Nephron (organoid): ENCODE measurements around the gene FKBP9.

Experiments
- H3K27ac Mint-ChIP-seq, 3 experiments: 2 replicates each; pipeline ENCODE4 v1.8.0; 2020; ENCODE audit warnings: mixed read lengths in 3 of 3, mild to moderate bottlenecking in 2 of 3, moderate library complexity in 1 of 3
- H3K27me3 Mint-ChIP-seq: 2 replicates; pipeline ENCODE4 v1.8.0; 2021; ENCODE audit warnings: low read depth, mild to moderate bottlenecking, moderate library complexity, mixed read lengths
- H3K36me3 Mint-ChIP-seq: 2 replicates; pipeline ENCODE4 v1.8.0; 2020; ENCODE audit warnings: low read depth, mixed read lengths
- H3K4me1 Mint-ChIP-seq: 2 replicates; pipeline ENCODE4 v1.8.0; 2020; ENCODE audit warnings: mixed read lengths
- H3K4me3 Mint-ChIP-seq, 3 experiments: 2 replicates each; pipeline ENCODE4 v1.8.0; 2020; ENCODE audit warnings: mild to moderate bottlenecking in 3 of 3, mixed read lengths in 3 of 3, moderate library complexity in 2 of 3
- H3K9me3 Mint-ChIP-seq: 2 replicates; pipeline ENCODE4 v1.8.0; 2020; ENCODE audit warnings: mixed read lengths
- TF ChIP-seq, protein P1 (sequence below), 3 experiments: fragments of 200-600 bp; sonication (generic); IDR thresholded peaks; one replicate each; pipeline ENCODE4 v1.5.0; 2021; ENCODE audit warnings: antibody characterized with exemption in 3 of 3; ENCODE audit not compliant: unreplicated experiment in 3 of 3

FKBP9 gene

DNA sequence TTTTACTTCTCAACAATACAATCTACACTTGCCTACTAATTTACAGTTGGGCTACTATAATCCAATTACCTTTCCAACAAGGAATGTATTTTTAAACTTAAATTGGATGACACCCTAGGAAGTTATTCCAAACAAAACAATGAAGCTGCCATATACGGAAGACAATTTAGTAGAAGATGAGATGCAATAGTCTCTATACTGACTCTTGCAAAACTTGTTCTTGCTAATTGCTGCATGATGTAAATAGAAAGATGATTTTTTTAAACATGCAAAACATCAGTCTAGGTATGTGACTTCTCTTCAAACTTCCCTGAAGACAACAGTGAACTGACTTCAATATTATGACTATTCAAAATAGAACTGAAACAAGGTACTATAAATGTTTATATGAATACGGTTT is 87.7 kb downstream of the FKBP9 start:
- Mint-ChIP-seq H3K4me1 (peaks cover 32% of the 10 kb centered on the region), H3K27me3 (no peaks in the 10 kb centered on the region), H3K36me3 (no peaks in the 10 kb centered on the region), H3K27ac (peak overlapping the region; percentile 29 to 74 (median 72)), H3K4me3 (no peak overlapping the region), H3K9me3 (no peaks in the 10 kb centered on the region)
- TF ChIP-seq, protein P1, sequence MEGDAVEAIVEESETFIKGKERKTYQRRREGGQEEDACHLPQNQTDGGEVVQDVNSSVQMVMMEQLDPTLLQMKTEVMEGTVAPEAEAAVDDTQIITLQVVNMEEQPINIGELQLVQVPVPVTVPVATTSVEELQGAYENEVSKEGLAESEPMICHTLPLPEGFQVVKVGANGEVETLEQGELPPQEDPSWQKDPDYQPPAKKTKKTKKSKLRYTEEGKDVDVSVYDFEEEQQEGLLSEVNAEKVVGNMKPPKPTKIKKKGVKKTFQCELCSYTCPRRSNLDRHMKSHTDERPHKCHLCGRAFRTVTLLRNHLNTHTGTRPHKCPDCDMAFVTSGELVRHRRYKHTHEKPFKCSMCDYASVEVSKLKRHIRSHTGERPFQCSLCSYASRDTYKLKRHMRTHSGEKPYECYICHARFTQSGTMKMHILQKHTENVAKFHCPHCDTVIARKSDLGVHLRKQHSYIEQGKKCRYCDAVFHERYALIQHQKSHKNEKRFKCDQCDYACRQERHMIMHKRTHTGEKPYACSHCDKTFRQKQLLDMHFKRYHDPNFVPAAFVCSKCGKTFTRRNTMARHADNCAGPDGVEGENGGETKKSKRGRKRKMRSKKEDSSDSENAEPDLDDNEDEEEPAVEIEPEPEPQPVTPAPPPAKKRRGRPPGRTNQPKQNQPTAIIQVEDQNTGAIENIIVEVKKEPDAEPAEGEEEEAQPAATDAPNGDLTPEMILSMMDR (IDR thresholded peaks at IDR 0.05; ENCODE audit: unreplicated experiment in 3 of 3): no peak

DNA sequence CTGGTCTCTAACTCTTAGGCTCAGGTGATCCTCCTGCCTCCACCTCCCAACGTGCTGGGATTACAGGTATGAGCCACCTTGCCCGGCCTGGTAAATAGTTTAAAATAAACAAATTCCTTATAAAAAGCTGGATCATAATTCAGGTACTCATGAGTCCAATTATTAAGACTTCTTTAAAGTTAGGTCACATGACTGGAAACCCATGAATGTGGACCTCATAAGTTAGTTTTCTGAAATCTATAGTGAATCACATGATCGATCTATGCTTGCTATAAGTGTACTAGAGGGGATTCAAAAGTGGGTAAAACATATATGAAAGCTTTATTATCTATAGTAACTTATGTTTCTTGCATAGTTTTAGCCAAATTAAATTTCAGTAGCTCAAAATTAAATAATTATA is 91.0 kb downstream of the FKBP9 start:
- Mint-ChIP-seq H3K27me3 (no peaks in the 10 kb centered on the region), H3K9me3 (no peaks in the 10 kb centered on the region), H3K27ac (no peak overlapping the region), H3K4me1 (peaks cover 26% of the 10 kb centered on the region), H3K4me3 (no peak overlapping the region), H3K36me3 (no peaks in the 10 kb centered on the region)
- TF ChIP-seq, protein P1 (IDR thresholded peaks at IDR 0.05; ENCODE audit: unreplicated experiment in 3 of 3): no peak

DNA sequence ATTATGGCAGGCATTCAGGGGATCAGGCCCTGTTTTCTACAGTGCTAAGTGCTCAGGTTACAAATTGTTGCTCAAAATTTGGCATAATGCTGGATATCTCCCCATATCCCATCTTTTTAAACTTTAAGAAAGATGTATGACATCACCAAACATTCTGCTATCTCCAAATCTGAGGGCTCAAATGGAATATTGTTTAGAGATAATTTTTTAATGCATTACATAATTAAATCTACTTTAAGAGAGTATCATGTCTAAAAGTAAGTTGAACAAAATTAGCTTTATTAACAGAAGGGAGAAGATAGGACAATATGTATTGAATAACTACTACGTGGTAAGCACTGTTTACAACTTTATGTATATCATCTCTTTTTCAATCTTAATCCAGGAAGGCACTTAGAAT is 91.5 kb downstream of the FKBP9 start:
- TF ChIP-seq, protein P1 (IDR thresholded peaks at IDR 0.05; ENCODE audit: unreplicated experiment in 3 of 3): no peak
- H3K9me3 Mint-ChIP-seq: no peaks in the 10 kb centered on the region
- H3K4me1 Mint-ChIP-seq: peaks cover 21% of the 10 kb centered on the region
- no peaks in the 10 kb centered on the region for H3K27me3 Mint-ChIP-seq
- no peaks in the 10 kb centered on the region for H3K36me3 Mint-ChIP-seq
- no peak overlapping the region for H3K27ac Mint-ChIP-seq
- H3K4me3 Mint-ChIP-seq: no peak overlapping the region

DNA sequence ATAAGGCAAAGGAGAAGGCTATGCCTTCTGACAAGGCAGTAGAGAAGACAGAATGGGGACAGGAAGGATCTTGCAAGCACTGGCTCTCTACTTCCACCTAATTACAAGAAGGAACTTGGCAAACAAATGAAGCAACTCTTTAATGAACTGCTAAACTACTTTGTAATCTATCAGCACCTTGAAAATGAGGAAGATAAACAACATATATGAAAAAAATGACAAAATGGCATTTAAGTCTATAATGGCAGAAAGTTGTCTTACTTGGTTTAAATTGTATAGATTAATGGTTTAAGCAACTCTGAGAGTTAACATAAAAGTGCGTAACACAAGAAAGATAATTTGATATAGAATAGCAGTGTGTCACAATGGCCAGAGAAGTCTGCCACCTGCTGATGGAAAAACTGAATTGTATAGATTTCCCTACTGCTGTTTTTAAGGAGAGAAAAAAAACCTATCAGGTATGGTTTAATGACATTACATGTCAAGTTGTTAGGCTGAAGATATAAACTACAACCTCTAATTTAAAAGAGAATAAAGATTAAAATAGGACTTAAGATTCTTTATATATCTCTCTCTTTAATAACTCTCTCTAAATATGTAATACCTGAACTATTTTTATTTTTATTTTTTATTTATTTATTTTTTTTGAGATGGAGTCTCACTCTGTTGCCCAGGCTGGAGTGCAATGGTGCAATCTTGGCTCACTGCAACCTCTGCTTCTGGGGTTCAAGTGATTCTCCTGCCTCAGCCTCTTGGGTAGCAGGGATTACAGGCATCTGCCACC is 93.5 kb downstream of the FKBP9 start:
- Mint-ChIP-seq H3K4me3 (no peak overlapping the region), H3K4me1 (peaks cover 8% of the 10 kb centered on the region), H3K27me3 (no peaks in the 10 kb centered on the region), H3K36me3 (peaks cover 3% of the 10 kb centered on the region), H3K27ac (peak overlapping the region in 2 of 3 experiments; percentile 29 to 70), H3K9me3 (no peaks in the 10 kb centered on the region)
- TF ChIP-seq, protein P1 (IDR thresholded peaks at IDR 0.05; ENCODE audit: unreplicated experiment in 3 of 3): peak; percentile 69 to 81 (median 74)

DNA sequence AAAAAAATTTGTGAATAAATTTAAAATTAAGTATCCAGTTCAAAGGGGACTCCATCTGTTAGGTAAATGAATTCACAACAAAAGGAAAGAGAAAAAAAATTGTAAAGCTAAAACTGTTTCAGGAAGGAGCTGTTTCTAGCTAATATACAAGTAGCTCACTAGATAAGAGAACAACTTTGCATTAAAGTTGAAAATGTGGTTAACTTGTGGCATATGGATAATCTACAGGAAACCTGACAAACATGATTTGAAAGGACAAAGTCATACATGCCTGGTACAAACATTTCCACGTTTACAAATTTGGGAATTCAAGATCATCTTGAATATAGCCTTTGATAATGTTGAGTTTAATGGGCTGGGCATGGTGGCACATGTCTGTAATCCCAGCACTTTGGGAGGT is 96.5 kb downstream of the FKBP9 start:
- Mint-ChIP-seq H3K36me3 (peaks cover 13% of the 10 kb centered on the region), H3K27ac (no peak overlapping the region), H3K4me1 (peaks cover 13% of the 10 kb centered on the region)

More for the DNA sequence above, 96.5 kb downstream of the FKBP9 start:
- H3K27me3 Mint-ChIP-seq: no peaks in the 10 kb centered on the region
- no peak overlapping the region for H3K4me3 Mint-ChIP-seq
- TF ChIP-seq, protein P1 (IDR thresholded peaks at IDR 0.05; ENCODE audit: unreplicated experiment in 3 of 3): no peak
- H3K9me3 Mint-ChIP-seq: no peaks in the 10 kb centered on the region
